HepG2 (cell line): Measurements from ENCODE around the gene WDR54. TPM values are rescaled to one million over a fixed set of nuclear protein-coding genes. Genes with fewer than 3 reads are reported as not detected.

ENCODE experiments used
- AHR ChIP-seq: IDR thresholded peaks from 2 replicates; pipeline ENCODE4 v1.6.1; 2018; ENCODE audit warnings: missing genetic modification reagents, missing compliant biosample characterization
- CCDC6 ChIP-seq: sonication (generic); formaldehyde crosslinking; IDR thresholded peaks from 2 replicates; pipeline ENCODE4 v1.8.1; 2022; ENCODE audit warnings: mild to moderate bottlenecking, missing genetic modification reagents, moderate library complexity
- FIP1L1 ChIP-seq: fragments of 200-400 bp; formaldehyde crosslinking; IDR thresholded peaks from 2 replicates; pipeline ENCODE4 v1.6.1; 2018; ENCODE audit warnings: low read depth, mild to moderate bottlenecking, low read length, moderate library complexity, borderline replicate concordance; ENCODE audit not compliant: insufficient read depth
- IRF2 ChIP-seq: IDR thresholded peaks from 2 replicates; pipeline ENCODE4 v1.6.1; 2018; ENCODE audit warnings: missing genetic modification reagents, missing compliant biosample characterization
- MBD4 ChIP-seq: IDR thresholded peaks from 2 replicates; pipeline ENCODE4 v1.6.1; 2012; ENCODE audit warnings: low read length, inconsistent platforms, borderline replicate concordance
- MEIS2 ChIP-seq: sonication (generic); formaldehyde crosslinking; IDR thresholded peaks from 2 replicates; pipeline ENCODE4 v1.9.0; 2021; ENCODE audit warnings: mild to moderate bottlenecking, missing genetic modification reagents
- TBX3 ChIP-seq: fragments of 450-650 bp; IDR thresholded peaks from 2 replicates; pipeline ENCODE4 v1.6.1; 2017; ENCODE audit warnings: antibody characterized with exemption, mild to moderate bottlenecking, inconsistent platforms, borderline replicate concordance
- U2AF1 ChIP-seq: fragments of 200-400 bp; formaldehyde crosslinking; optimal IDR thresholded peaks from 2 replicates; pipeline ENCODE3; 2017; ENCODE audit warnings: mild to moderate bottlenecking, low read depth, low read length
- ZNF619 ChIP-seq: sonication (generic); formaldehyde crosslinking; IDR thresholded peaks from 2 replicates; pipeline ENCODE4 v1.4.0; 2020; ENCODE audit warnings: mild to moderate bottlenecking, missing genetic modification reagents
- ZNF724P ChIP-seq: sonication (generic); formaldehyde crosslinking; IDR thresholded peaks from 2 replicates; pipeline ENCODE4 v1.8.0; 2022; ENCODE audit warnings: missing genetic modification reagents, borderline replicate concordance
- ZNF841 ChIP-seq: sonication (generic); formaldehyde crosslinking; IDR thresholded peaks from 2 replicates; pipeline ENCODE4 v1.8.1; 2023; ENCODE audit warnings: missing genetic modification reagents, borderline replicate concordance
- polyA plus RNA-seq, 8 experiments: library from polyadenylated mRNA; depleted of rRNA in 3 of 8; stranded (reverse) in 7 of 8; unstranded in 1 of 8; fragments of >200 nt; fragmentation: Illumina TruSeq in 4 of 8; extraction: Trizol in 4 of 8; gene quantifications; 2 replicates each; pipeline versions ENCODE4 v1.2.1 to v1.2.3, GENCODE V29; 2011 to 2016; ENCODE audit warnings: low read depth in 4 of 8, missing spikeins in 1 of 8, mixed read lengths in 1 of 8; ENCODE audit not compliant: insufficient read depth in 1 of 8
- total RNA-seq, 5 experiments: library from RNA; depleted of rRNA; stranded (reverse); fragments of >200 nt; fragmentation: Illumina TruSeq; extraction: Trizol; gene quantifications; 2 replicates each; pipeline ENCODE4 v1.2.3, GENCODE V29; 2016; ENCODE audit warnings: low read depth in 1 of 5
- TF ChIP-seq, protein P1 (sequence below): IDR thresholded peaks from 2 replicates; pipeline ENCODE4 v1.6.1; 2016
- TF ChIP-seq, protein P2 (sequence below): sonication (generic); formaldehyde crosslinking; IDR thresholded peaks from 2 replicates; pipeline ENCODE4 v1.8.1; 2022; ENCODE audit warnings: mild to moderate bottlenecking, missing genetic modification reagents
- TF ChIP-seq, protein P3 (sequence below): sonication (generic); formaldehyde crosslinking; IDR thresholded peaks from 2 replicates; pipeline ENCODE4 v1.5.0; 2020; ENCODE audit warnings: mild to moderate bottlenecking, missing genetic modification reagents, moderate library complexity
- TF ChIP-seq, protein P4 (sequence below): sonication (generic); formaldehyde crosslinking; IDR thresholded peaks from 2 replicates; pipeline ENCODE4 v1.8.0; 2022; ENCODE audit warnings: missing genetic modification reagents, mild to moderate bottlenecking, borderline replicate concordance
- TF ChIP-seq, protein P5 (sequence below): sonication (generic); formaldehyde crosslinking; IDR thresholded peaks from 2 replicates; pipeline ENCODE4 v1.4.0; 2020; ENCODE audit warnings: missing genetic modification reagents
- TF ChIP-seq, protein P6 (sequence below): IDR thresholded peaks from 2 replicates; pipeline ENCODE4 v1.6.1; 2016; ENCODE audit warnings: low read depth, missing genetic modification reagents, missing compliant biosample characterization

The WDR54 gene
- total and polyA plus RNA-seq, 2 of the 13 experiments (the other 11 are each of a cell fraction or from before 2014, with no cell fraction given), result 2.0 to 17.3 TPM

DNA sequence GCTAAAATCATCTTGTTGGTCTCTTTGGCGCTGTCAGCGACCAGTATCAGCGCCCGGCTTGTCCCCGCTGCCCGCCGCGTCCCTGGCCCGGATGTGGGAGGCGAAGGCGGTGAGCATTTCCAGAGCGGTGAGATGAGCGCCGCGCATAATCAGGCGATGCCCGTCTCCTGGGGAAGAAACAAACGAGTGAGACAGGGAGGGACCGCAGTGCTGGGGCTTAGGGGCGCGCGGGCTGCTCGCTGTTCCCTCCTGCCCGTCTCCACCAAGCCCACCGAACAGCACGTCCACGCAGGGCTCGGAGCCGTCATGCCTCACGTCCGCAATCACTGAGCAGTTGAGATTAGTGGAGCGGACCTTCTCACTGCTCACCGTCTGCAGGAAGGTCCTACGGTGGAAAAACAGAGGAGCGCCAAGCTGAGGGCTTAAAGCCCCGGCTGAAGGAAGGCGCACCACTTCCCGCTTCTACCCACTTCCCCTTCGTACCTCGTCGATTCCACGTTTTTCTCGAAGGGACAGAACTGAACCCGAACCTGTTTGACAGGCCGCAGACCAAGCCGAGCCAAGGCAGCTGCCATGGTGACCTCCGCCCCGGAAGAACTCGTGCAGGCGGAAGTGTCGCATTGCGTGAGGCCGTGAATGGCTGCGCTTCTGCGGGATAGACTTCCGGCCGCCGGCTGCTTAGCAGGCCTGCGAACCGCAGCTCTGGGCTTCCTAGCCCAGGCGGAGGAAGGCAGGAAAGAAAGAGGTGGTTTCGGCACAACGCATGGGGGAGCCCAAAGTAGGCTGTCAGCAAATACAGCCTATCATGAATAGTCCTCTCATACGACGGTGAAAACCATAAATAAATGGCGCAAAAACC, 50.8 kb downstream of the WDR54 start, which contains the start of gene MRPL53 (continued):
- TF ChIP-seq, protein P1, sequence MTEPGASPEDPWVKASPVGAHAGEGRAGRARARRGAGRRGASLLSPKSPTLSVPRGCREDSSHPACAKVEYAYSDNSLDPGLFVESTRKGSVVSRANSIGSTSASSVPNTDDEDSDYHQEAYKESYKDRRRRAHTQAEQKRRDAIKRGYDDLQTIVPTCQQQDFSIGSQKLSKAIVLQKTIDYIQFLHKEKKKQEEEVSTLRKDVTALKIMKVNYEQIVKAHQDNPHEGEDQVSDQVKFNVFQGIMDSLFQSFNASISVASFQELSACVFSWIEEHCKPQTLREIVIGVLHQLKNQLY (CRISPR knock-in tag), result no peak; the same call in none of the 2 replicates
- TF ChIP-seq AHR (CRISPR knock-in tag), result peak; percentile 90; the same call in 1 of the 2 replicates
- TF ChIP-seq, protein P2, sequence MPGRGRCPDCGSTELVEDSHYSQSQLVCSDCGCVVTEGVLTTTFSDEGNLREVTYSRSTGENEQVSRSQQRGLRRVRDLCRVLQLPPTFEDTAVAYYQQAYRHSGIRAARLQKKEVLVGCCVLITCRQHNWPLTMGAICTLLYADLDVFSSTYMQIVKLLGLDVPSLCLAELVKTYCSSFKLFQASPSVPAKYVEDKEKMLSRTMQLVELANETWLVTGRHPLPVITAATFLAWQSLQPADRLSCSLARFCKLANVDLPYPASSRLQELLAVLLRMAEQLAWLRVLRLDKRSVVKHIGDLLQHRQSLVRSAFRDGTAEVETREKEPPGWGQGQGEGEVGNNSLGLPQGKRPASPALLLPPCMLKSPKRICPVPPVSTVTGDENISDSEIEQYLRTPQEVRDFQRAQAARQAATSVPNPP (CRISPR knock-in tag), result peak; percentile 98
- TF ChIP-seq, protein P3, sequence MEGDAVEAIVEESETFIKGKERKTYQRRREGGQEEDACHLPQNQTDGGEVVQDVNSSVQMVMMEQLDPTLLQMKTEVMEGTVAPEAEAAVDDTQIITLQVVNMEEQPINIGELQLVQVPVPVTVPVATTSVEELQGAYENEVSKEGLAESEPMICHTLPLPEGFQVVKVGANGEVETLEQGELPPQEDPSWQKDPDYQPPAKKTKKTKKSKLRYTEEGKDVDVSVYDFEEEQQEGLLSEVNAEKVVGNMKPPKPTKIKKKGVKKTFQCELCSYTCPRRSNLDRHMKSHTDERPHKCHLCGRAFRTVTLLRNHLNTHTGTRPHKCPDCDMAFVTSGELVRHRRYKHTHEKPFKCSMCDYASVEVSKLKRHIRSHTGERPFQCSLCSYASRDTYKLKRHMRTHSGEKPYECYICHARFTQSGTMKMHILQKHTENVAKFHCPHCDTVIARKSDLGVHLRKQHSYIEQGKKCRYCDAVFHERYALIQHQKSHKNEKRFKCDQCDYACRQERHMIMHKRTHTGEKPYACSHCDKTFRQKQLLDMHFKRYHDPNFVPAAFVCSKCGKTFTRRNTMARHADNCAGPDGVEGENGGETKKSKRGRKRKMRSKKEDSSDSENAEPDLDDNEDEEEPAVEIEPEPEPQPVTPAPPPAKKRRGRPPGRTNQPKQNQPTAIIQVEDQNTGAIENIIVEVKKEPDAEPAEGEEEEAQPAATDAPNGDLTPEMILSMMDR, result peak; percentile 42; the same call in 1 of the 2 replicates
- TF ChIP-seq, protein P4, sequence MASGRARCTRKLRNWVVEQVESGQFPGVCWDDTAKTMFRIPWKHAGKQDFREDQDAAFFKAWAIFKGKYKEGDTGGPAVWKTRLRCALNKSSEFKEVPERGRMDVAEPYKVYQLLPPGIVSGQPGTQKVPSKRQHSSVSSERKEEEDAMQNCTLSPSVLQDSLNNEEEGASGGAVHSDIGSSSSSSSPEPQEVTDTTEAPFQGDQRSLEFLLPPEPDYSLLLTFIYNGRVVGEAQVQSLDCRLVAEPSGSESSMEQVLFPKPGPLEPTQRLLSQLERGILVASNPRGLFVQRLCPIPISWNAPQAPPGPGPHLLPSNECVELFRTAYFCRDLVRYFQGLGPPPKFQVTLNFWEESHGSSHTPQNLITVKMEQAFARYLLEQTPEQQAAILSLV (CRISPR knock-in tag), result peak; percentile 98; the same call in 1 of the 2 replicates
- TF ChIP-seq FIP1L1, result no peak
- no peak; the same call in 1 of the 2 replicates for TF ChIP-seq TBX3
- TF ChIP-seq, protein P5, sequence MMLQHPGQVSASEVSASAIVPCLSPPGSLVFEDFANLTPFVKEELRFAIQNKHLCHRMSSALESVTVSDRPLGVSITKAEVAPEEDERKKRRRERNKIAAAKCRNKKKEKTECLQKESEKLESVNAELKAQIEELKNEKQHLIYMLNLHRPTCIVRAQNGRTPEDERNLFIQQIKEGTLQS (CRISPR knock-in tag), result no peak
- peak; percentile 97 for TF ChIP-seq IRF2 (CRISPR knock-in tag)
- TF ChIP-seq, protein P6, sequence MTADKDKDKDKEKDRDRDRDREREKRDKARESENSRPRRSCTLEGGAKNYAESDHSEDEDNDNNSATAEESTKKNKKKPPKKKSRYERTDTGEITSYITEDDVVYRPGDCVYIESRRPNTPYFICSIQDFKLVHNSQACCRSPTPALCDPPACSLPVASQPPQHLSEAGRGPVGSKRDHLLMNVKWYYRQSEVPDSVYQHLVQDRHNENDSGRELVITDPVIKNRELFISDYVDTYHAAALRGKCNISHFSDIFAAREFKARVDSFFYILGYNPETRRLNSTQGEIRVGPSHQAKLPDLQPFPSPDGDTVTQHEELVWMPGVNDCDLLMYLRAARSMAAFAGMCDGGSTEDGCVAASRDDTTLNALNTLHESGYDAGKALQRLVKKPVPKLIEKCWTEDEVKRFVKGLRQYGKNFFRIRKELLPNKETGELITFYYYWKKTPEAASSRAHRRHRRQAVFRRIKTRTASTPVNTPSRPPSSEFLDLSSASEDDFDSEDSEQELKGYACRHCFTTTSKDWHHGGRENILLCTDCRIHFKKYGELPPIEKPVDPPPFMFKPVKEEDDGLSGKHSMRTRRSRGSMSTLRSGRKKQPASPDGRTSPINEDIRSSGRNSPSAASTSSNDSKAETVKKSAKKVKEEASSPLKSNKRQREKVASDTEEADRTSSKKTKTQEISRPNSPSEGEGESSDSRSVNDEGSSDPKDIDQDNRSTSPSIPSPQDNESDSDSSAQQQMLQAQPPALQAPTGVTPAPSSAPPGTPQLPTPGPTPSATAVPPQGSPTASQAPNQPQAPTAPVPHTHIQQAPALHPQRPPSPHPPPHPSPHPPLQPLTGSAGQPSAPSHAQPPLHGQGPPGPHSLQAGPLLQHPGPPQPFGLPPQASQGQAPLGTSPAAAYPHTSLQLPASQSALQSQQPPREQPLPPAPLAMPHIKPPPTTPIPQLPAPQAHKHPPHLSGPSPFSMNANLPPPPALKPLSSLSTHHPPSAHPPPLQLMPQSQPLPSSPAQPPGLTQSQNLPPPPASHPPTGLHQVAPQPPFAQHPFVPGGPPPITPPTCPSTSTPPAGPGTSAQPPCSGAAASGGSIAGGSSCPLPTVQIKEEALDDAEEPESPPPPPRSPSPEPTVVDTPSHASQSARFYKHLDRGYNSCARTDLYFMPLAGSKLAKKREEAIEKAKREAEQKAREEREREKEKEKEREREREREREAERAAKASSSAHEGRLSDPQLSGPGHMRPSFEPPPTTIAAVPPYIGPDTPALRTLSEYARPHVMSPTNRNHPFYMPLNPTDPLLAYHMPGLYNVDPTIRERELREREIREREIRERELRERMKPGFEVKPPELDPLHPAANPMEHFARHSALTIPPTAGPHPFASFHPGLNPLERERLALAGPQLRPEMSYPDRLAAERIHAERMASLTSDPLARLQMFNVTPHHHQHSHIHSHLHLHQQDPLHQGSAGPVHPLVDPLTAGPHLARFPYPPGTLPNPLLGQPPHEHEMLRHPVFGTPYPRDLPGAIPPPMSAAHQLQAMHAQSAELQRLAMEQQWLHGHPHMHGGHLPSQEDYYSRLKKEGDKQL (CRISPR knock-in tag), result peak; percentile 58; the same call in 1 of the 2 replicates
- peak; percentile 96 for TF ChIP-seq MEIS2 (CRISPR knock-in tag)
- peak; percentile 93 for TF ChIP-seq U2AF1
- TF ChIP-seq ZNF841 (CRISPR knock-in tag), result no peak
- TF ChIP-seq CCDC6 (CRISPR knock-in tag), result peak; percentile 90
- peak; percentile 100 for TF ChIP-seq ZNF619 (CRISPR knock-in tag)
- peak; percentile 88; the same call in 1 of the 2 replicates for TF ChIP-seq ZNF724P
- TF ChIP-seq MBD4, result no peak
